H54 (cell line): Measurements from ENCODE around the gene CCDC57.
"Not testable (repeated sequence)": the region's sequence is repeated elsewhere in the genome, so short reads cannot be mapped to it uniquely, and the experiment has no call there.

Experiments used
- DNase-seq: peaks from one replicate; pipeline ENCODE4 v3.0.0; 2011; ENCODE audit warnings: low spot score, mixed read lengths; ENCODE audit not compliant: insufficient read length
- FAIRE-seq: peaks from 3 replicates; lab custom pipeline; 2011; peaks lifted over from hg19 to GRCh38; lab: Jason Lieb, UNC
- POLR2A ChIP-seq: IDR thresholded peaks from 2 replicates; pipeline ENCODE4 v1.6.1; 2011; ENCODE audit warnings: low read depth, mild to moderate bottlenecking, low read length

Gene CCDC57

GRCh38 chr17:82202981-82203380, 9.7 kb downstream of the CCDC57 start:
- TF ChIP-seq POLR2A, result no peak
- FAIRE-seq, result no peak

GRCh38 chr17:82201498-82201910, 11.1 kb downstream of the CCDC57 start:
- no peak for DNase-seq
- TF ChIP-seq POLR2A, result no peak
- no peak for FAIRE-seq

More at GRCh38 chr17:82202981-82203380, 9.7 kb downstream of the CCDC57 start:
- no peak for DNase-seq

- FAIRE-seq (no peak), DNase-seq (no peak)
Observed at GRCh38 chr17:82200743-82201497, 11.7 kb downstream of the CCDC57 start.

GRCh38 chr17:82200135-82200534, 12.5 kb downstream of the CCDC57 start:
- no peak for TF ChIP-seq POLR2A
- DNase-seq (no peak), FAIRE-seq (no peak)

More at GRCh38 chr17:82200743-82201497, 11.7 kb downstream of the CCDC57 start:
- TF ChIP-seq POLR2A, result no peak

- DNase-seq, result no peak
- FAIRE-seq, result no peak
- no peak for TF ChIP-seq POLR2A
Observed at GRCh38 chr17:82199496-82199895, 13.1 kb downstream of the CCDC57 start.

- no peak for FAIRE-seq
- no peak for DNase-seq
- no peak for TF ChIP-seq POLR2A
Observed at GRCh38 chr17:82198092-82198491, 14.6 kb downstream of the CCDC57 start.

GRCh38 chr17:82195675-82196672, 16.7 kb downstream of the CCDC57 start:
- no peak for DNase-seq
- TF ChIP-seq POLR2A, result no peak
- no peak for FAIRE-seq

- no peak for TF ChIP-seq POLR2A
- DNase-seq (no peak), FAIRE-seq (no peak)
Observed at GRCh38 chr17:82194765-82195164, 17.9 kb downstream of the CCDC57 start.

- FAIRE-seq (no peak), DNase-seq (no peak)
- no peak for TF ChIP-seq POLR2A
Observed at GRCh38 chr17:82193520-82194220, 19.0 kb downstream of the CCDC57 start.

GRCh38 chr17:82193050-82193449, 19.6 kb downstream of the CCDC57 start:
- not testable (repeated sequence) for DNase-seq, FAIRE-seq

GRCh38 chr17:82188001-82188961, 24.4 kb downstream of the CCDC57 start:
- TF ChIP-seq POLR2A, result no peak
- FAIRE-seq (no peak), DNase-seq (no peak)

- FAIRE-seq, result no peak
- no peak for TF ChIP-seq POLR2A
- no peak for DNase-seq
Observed at GRCh38 chr17:82187500-82187899, 25.1 kb downstream of the CCDC57 start.
